ENCODE measurements around the gene ALOX12B.

Gene ALOX12B

DNA sequence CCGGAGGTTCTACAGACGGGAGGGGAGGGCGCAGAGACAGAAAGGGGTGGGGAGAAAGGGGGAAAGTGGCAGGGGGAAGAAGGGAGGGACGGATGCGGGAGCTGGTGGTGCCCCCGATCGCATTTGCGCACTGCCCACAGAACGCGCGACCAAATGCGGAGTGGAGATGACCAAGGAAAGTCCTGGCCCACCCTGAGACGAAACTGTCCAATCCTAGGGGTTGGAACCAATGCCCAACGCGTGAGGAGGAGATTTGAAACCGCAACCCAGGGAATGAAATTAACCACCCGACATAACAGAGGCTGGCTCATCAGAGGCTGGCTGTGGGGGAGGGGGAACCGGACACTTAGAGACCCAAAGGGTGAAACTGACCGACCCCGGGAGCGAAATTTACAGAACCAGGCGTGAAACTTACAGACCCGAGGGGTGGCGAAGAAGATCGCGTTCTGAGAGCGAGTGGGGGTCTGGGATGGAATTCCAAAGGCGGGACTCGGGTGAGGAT lies 35.0 kb upstream of the ALOX12B start:
- peaks cover 80% of the 10 kb centered on the region for H3K27me3 Mint-ChIP-seq
- no peaks in the 10 kb centered on the region for H3K36me3 Mint-ChIP-seq (ENCODE audit: low read depth)
- H3K4me3 Mint-ChIP-seq, result peak overlapping the region; percentile 83
- no peak overlapping the region for H3K27ac Mint-ChIP-seq
- H3K4me1 Mint-ChIP-seq (ENCODE audit: low read depth), result peaks cover 77% of the 10 kb centered on the region
- intact Hi-C loops (cut with micrococcal nuclease), result loop anchor here (5.0 kb wide), 1 partner anchor 35 kb away; no protein-coding TSS in a partner anchor
- no peaks in the 10 kb centered on the region for H3K9me3 Mint-ChIP-seq

DNA sequence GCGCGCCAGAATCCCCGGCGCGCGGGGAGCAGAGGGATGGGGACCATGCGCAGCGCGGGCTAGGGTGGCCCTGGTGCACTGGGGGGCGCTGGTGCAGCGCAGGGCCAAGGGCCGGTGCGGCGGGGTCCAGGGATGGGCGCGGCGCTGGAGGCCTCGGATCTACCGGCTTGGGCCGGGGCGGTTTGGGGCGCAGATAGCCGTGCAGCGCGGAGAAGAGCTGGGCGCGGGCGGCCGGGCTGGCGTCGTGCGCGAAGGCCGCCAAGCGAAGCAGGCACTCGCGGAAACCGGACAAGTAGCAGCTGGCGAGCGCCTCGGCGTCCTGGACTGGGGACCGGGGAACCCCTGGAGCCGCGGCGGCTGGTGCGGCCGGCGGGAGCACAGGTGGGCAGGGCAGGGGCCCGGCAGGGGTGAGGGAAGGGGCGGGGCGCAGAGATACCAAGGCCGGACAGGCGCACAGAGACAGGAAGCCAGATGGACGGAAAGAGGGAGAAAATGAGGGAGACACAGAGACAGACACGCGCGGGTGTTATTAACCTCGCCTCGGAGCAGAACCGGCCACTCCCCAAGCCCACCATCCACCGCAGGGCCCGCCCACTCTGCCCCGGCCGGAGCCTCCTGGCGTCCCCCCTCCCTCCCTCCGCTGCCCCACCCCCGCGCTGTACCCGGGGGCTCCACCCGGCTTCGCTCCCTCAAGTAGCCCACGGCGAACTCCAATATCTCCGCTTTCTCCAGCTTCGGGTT lies 34.3 kb upstream of the ALOX12B start:
- peak overlapping the region; percentile 83 for H3K4me3 Mint-ChIP-seq
- H3K27ac Mint-ChIP-seq, result no peak overlapping the region
- intact Hi-C loops (cut with micrococcal nuclease), result loop anchor here (5.0 kb wide), 1 partner anchor 35 kb away; no protein-coding TSS in a partner anchor
- H3K4me1 Mint-ChIP-seq (ENCODE audit: low read depth), result peaks cover 75% of the 10 kb centered on the region
- no peaks in the 10 kb centered on the region for H3K9me3 Mint-ChIP-seq
- H3K36me3 Mint-ChIP-seq (ENCODE audit: low read depth), result no peaks in the 10 kb centered on the region
- H3K27me3 Mint-ChIP-seq, result peaks cover 80% of the 10 kb centered on the region

DNA sequence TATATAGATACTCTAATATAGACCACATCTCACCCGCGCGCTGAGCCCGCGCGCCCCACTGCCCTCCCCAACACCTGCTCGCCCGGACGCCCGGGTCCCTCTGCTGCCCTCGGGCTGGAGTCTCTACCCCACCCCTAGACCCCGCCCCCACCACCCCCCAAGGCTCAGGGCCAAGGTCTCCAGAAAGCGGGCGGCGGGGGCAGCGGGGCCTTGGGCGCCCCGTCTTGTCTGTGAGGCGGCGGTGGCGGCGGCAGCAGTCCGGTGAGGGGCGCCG lies 33.8 kb upstream of the ALOX12B start:
- peak overlapping the region; percentile 11 for H3K27ac Mint-ChIP-seq
- peaks cover 82% of the 10 kb centered on the region for H3K27me3 Mint-ChIP-seq
- H3K4me1 Mint-ChIP-seq (ENCODE audit: low read depth), result peaks cover 74% of the 10 kb centered on the region
- no peaks in the 10 kb centered on the region for H3K36me3 Mint-ChIP-seq (ENCODE audit: low read depth)
- no peaks in the 10 kb centered on the region for H3K9me3 Mint-ChIP-seq
- H3K4me3 Mint-ChIP-seq, result peak overlapping the region; percentile 83
- intact Hi-C loops (cut with micrococcal nuclease), result loop anchor here (5.0 kb wide), 1 partner anchor 36 kb away; no protein-coding TSS in a partner anchor

DNA sequence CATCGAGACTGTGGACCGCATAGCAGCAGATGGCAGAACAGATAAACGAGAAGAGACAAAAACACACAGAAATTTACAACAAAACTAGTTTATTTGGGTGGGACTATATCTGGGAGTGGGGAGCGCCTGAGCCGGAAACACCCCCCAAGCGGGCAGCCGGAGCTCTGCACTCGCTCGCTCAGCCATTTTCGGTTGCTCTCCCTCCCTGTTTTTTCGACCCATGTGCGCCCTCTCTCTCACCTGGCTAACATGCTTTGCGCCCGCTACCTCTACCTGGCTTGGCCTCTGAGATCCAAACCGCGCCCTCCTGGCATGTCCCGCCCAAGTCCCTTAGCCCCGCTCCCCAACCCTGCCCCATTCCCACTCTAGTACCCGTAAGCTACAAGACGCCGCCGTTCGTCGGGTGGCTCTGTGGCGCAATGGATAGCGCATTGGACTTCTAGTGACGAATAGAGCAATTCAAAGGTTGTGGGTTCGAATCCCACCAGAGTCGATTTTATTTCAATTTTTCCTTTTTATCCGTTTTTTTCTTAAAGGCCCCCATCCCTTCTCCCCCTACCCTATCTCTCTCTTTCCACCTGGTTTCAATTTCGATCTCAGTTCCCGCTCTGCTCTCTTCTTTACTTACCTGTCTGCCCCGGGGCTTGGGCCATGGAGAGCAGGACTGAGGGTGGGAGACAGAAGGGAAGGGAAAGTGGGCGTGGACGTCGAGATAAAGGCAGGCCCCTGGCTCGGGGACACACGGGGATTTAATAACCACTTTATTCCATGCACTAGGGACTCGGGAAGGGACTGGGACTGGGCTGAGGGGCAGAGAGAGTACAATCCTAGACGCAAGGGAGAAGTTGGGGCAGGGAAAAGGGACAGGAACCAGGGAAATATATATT lies 33.2 kb upstream of the ALOX12B start:
- Mint-ChIP-seq H3K27ac (peak overlapping the region; percentile 11), H3K4me1 (ENCODE audit: low read depth) (peaks cover 68% of the 10 kb centered on the region), H3K27me3 (peaks cover 83% of the 10 kb centered on the region), H3K9me3 (no peaks in the 10 kb centered on the region), H3K4me3 (peak overlapping the region; percentile 63), H3K36me3 (ENCODE audit: low read depth) (no peaks in the 10 kb centered on the region)
- intact Hi-C loops (cut with micrococcal nuclease), result loop anchor here (5.0 kb wide), 1 partner anchor 37 kb away; no protein-coding TSS in a partner anchor

DNA sequence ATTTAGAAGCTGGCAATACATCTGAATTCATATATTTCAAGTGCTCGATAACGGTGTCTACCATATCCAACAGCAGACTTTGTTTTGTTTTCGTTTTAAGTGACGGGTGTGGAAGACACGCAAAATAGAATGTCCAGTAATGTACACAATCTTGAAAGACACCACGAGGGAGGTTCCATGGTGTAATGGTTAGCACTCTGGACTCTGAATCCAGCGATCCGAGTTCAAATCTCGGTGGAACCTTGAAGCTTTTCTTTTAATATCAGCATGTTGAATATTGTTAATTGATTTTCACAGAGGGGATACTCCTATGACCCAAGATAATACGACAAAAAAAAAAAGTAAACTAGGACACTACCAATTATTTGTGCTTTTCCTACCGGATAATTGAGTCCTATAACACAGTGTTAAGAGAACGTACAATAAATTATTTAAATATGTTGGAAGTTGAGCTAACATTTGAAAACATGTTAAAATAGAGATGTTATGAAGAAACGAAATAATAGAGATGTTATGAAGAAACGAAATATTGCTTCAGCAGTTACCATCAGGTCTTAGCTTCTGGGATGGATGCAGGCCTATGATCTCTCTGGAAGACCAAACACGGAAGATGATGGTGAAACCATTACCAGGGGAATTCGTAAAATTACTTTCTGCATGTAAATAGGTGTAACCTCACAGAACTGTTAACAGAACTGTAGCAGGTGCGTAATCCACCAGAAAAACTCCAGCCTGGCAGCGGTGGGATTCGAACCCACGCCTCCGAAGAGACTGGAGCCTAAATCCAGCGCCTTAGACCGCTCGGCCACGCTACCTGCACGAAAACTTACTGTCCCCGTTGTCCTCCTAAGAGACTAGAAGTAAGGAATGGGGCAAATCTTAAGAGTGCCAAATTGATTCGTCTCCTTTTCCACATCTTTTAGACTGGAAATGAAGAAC lies 32.3 kb upstream of the ALOX12B start:
- intact Hi-C loops (cut with micrococcal nuclease), result loop anchor here (2.0 to 5.0 kb wide), 4 partner anchors 19 to 58 kb away; no protein-coding TSS in a partner anchor
- H3K27me3 Mint-ChIP-seq, result peaks cover 83% of the 10 kb centered on the region
- H3K4me1 Mint-ChIP-seq (ENCODE audit: low read depth), result peaks cover 60% of the 10 kb centered on the region
- H3K36me3 Mint-ChIP-seq (ENCODE audit: low read depth), result no peaks in the 10 kb centered on the region
- H3K4me3 Mint-ChIP-seq, result peak overlapping the region; percentile 63
- H3K27ac Mint-ChIP-seq, result no peak overlapping the region
- no peaks in the 10 kb centered on the region for H3K9me3 Mint-ChIP-seq

DNA sequence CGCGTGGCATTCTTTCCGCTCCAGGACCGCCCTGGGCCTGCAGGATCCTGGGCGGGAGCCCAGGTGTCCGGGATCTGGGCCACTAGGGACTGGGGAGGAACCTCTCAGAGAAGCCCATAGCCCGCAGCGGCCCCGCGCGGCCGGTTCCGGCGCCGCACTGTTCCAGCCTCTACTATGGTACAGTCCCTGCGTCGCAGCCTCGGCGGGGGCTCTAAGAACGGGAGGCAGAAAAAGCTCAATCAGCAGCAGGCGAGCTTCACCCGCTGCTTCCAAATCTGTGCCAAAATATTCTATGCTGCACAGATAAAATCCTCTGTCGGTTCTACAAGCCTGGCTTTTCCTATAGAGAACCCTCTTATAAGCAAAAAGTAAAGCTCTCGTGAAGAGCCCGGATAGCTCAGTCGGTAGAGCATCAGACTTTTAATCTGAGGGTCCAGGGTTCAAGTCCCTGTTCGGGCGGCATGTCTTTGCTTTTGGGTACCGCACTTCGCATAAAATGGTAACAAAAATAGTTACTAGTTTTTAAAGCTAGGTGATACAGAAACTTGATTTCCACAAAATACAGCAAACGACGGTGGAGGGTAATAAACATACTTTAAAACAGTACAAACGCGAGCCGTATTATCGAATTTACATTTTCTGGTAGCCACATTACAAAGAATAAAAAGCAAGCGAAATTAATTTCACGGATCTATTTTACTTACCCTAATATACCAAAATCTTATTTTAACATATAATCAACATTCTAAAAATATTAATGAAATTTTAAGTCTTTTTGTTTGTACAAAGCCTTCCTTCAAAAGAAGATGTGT lies 31.5 kb upstream of the ALOX12B start:
- Mint-ChIP-seq H3K4me1 (ENCODE audit: low read depth) (peaks cover 51% of the 10 kb centered on the region), H3K27ac (peak overlapping the region; percentile 13), H3K4me3 (peak overlapping the region; percentile 78), H3K9me3 (no peaks in the 10 kb centered on the region), H3K27me3 (peaks cover 83% of the 10 kb centered on the region), H3K36me3 (ENCODE audit: low read depth) (no peaks in the 10 kb centered on the region)
- intact Hi-C loops (cut with micrococcal nuclease), result loop anchor here (1.0 to 5.0 kb wide), 4 partner anchors 20 to 57 kb away; no protein-coding TSS in a partner anchor

DNA sequence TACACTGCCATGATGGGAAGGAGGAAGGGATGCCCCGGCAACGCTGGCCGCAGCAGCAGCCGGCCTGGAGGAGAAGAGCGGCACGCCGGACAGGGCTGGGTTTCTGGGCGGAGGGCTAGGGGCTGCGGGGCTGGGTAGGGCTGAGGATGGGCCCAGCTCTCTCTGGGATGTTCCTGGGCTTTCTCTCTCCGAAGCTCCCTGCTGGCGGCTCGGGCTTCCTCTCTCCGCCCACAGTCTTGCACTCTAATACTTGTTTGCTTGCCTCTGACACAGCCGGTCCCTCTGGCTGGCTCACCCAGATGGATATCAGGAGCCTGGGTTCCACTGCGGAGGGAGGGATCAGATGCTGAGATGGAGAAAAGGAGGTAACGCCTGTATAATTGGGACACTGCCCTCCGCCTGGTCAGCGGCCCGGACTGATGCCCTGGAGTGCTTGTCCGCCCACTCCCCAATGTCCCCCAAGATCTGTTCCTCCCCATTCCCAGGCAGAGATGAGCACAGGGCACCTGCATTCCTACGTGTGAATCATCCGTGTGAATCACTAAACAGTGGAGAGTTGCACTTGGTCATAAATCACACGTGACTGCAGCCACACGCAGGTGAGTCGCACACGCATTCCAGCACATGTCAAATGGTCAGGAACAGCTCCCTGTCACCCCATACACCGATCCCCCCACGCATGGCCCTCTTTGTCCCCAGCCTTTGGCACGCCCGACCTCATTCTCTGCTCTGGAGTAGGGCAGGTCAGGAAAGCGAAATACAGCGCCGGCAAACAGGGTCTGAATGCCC lies 30.7 kb upstream of the ALOX12B start, which contains the start of gene ALOXE3:
Gene ALOXE3 (minus strand): TSS at position 535 of the 789 bp plus-strand sequence. CDS start 524 bp downstream, at position 11.
- H3K27me3 Mint-ChIP-seq, result peaks cover 83% of the 10 kb centered on the region

DNA sequence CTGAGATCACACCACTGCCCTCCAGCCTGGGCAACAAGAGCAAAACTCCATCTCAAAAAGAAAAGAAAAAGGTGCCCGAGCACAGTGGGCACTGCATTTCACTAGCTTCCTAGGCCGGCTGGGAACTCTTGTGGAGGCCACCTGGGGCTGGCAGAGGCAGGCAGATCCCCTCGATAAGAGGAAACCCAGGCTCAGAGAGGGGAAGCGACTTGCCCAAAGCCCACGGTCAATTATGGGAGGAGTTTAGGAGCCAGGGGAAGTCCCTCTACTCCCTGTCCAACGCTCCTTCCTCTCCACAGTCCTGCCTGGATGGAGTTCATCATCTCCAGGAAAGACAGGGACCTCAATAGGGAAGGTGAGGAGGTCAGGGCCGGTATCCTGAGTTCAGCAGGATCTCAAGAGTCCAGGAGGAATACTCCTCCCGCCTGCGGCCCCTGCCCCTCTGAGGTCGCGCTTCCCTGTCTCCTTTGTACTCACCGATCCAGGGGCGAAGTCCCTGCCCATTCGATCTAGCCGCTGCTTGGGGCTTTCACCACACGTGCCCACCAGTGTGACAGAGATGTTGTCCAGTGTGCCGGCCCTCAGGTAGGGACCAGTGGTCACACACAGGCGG lies 30.0 kb upstream of the ALOX12B start:
- Mint-ChIP-seq H3K4me3 (peak overlapping the region; percentile 78), H3K4me1 (ENCODE audit: low read depth) (peaks cover 36% of the 10 kb centered on the region), H3K36me3 (ENCODE audit: low read depth) (no peaks in the 10 kb centered on the region), H3K27me3 (peaks cover 83% of the 10 kb centered on the region), H3K27ac (no peak overlapping the region), H3K9me3 (no peaks in the 10 kb centered on the region)
- intact Hi-C loops (cut with micrococcal nuclease), result loop anchor here (5.0 kb wide), 2 partner anchors 40 to 55 kb away; no protein-coding TSS in a partner anchor

More for the DNA sequence above, 30.7 kb upstream of the ALOX12B start, which contains the start of gene ALOXE3:
- H3K4me3 Mint-ChIP-seq, result peak within 1 kb of the TSS; percentile 78
- intact Hi-C loops (cut with micrococcal nuclease), result loop anchor here (1.0 to 5.0 kb wide), 4 partner anchors 21 to 56 kb away; no protein-coding TSS in a partner anchor
- no peaks in the 10 kb centered on the region for H3K36me3 Mint-ChIP-seq (ENCODE audit: low read depth)
- peak within 1 kb of the TSS; percentile 13 for H3K27ac Mint-ChIP-seq
- peaks cover 43% of the 10 kb centered on the region for H3K4me1 Mint-ChIP-seq (ENCODE audit: low read depth)
- H3K9me3 Mint-ChIP-seq, result no peaks in the 10 kb centered on the region

DNA sequence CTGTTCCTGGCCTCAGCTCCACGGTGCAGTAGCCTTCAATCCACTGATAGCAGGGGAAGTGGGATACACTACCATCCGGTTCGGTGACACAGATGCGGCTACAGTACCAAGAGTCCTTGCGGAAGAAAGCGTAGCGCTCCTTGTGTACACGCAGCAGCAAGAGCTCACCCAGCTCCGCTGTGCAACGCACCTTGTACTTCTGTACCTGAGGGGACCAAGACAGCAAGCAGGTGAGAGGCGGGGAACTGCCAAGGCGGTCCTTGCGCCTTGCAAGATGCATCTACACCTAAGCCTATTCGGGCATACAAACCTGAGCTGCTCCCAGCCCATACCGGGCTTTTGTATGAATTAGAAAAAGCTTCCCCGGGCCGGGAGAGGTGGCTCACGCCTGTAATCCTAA lies 29.3 kb upstream of the ALOX12B start:
- no peak overlapping the region for H3K4me3 Mint-ChIP-seq
- H3K4me1 Mint-ChIP-seq (ENCODE audit: low read depth), result peaks cover 34% of the 10 kb centered on the region
- intact Hi-C loops (cut with micrococcal nuclease), result loop anchor here (5.0 kb wide), 2 partner anchors 39 to 54 kb away; no protein-coding TSS in a partner anchor
- no peaks in the 10 kb centered on the region for H3K36me3 Mint-ChIP-seq (ENCODE audit: low read depth)
- H3K9me3 Mint-ChIP-seq, result no peaks in the 10 kb centered on the region
- no peak overlapping the region for H3K27ac Mint-ChIP-seq
- peaks cover 84% of the 10 kb centered on the region for H3K27me3 Mint-ChIP-seq

DNA sequence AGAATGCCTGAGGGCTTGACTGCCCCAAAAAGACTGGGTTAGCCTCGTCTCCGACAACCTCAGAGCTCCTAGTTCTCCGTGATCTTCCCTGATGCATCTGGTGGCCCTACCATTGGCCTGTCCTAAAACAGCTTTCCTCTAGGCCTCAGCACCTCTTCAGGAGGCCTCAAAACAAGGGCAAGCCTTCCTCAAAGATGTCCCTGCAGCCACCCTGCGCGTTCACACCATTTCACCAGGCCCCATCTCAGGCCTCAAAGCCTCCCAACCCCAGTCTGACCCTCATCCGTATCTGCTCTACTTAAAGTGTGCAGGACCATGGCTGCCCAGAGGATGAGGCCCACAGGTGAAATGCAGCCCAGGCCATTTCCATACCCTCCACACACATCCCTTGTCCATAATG lies 23.4 kb upstream of the ALOX12B start:
- intact Hi-C loops (cut with micrococcal nuclease), result no loop called here
- Mint-ChIP-seq H3K9me3 (no peaks in the 10 kb centered on the region), H3K27ac (no peak overlapping the region), H3K27me3 (peaks cover 92% of the 10 kb centered on the region), H3K36me3 (ENCODE audit: low read depth) (no peaks in the 10 kb centered on the region), H3K4me1 (ENCODE audit: low read depth) (peaks cover 11% of the 10 kb centered on the region), H3K4me3 (no peak overlapping the region)

DNA sequence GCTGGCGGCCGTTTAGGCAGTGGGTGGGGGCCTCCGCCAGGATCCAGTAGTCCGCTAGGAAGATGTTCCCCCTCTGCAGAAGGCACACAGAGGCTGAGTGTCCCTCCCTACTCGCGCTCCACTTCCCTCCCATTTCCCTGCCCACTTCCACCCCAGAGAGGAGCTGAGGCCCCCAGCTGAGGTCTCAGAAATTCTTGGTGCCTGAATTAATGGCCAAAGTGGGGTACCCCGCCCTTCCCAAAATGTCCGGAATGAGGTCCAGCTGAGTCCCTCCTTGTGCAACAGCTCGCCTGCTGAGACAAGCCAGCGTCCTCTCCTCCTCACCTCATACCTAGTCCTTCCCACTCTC lies 22.9 kb upstream of the ALOX12B start:
- intact Hi-C loops (cut with micrococcal nuclease), result no loop called here
- peaks cover 90% of the 10 kb centered on the region for H3K27me3 Mint-ChIP-seq
- H3K36me3 Mint-ChIP-seq (ENCODE audit: low read depth), result no peaks in the 10 kb centered on the region
- H3K4me1 Mint-ChIP-seq (ENCODE audit: low read depth), result peaks cover 14% of the 10 kb centered on the region
- H3K27ac Mint-ChIP-seq, result no peak overlapping the region
- H3K9me3 Mint-ChIP-seq, result no peaks in the 10 kb centered on the region
- H3K4me3 Mint-ChIP-seq, result no peak overlapping the region

Data from dendritic cell treated with granulocyte-macrophage colony-stimulating factor and Interleukin-4, amounts not matched to agents 40 ng/mL and 50 ng/mL, for 4 days (primary cell).